Measurements from ENCODE around the gene SCARF2.
"Not testable (repeated sequence)": the region's sequence is repeated elsewhere in the genome, so short reads cannot be mapped to it uniquely, and the experiment has no call there.

Gene SCARF2

DNA sequence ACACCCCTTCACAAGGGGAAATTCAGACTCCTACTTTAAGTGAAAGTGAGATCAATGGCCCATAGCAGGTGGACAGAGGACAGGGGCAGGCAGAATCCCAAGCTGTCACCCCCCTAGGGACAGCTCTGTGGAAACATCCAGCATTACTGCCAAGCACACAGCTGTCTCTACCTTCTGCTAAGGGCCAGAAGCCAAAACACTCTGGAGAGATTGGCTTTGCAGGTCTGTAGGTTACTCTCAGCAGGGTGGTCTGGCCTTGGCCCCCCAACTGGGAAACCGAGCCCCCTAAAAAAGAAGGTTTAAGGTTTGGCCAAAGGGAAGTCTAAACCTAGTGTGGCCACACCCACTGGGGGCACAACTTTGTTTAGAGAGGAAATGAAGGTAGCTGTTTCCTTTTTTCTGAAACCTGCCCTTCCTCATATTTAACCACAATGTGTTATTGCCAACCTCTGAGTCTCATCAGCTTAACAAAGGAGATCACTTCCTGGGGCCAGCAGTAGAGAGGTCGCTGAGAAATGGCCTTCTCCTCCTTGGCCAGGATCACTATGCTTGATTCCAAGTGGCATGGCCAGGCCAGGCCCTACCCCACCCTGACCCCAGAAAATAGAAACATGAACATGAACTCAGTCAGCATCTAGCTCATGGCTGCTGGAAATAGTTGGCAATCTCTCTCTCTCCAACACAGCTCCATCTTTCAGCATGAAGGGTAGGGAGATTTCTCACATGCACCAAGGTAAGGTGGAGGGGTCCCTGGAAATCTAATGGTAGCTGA, 25.9 kb upstream of the SCARF2 start:
- DNase-seq, result peak in 2 of 4 experiments; percentile 20 to 26

DNA sequence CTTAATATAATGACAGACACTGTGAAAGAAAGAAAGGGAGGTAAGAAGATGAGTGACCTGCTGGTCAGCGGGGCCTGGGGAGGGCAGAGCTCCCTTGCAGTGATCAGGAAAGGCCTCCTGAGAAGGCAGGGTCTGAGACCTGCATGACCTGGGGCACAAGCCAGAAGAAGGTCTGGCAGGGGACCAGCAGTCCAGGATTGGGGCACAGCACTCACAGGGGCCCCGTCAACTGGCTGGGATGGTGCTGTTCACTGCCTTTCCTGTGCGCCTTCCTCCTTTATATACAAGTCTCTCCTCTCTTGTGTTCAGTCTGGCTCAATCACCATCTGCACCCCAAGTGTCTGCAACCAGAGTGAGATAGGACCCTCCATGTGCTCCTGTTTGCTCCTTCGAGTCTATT, 22.2 kb upstream of the SCARF2 start:
- DNase-seq, result no peak

DNA sequence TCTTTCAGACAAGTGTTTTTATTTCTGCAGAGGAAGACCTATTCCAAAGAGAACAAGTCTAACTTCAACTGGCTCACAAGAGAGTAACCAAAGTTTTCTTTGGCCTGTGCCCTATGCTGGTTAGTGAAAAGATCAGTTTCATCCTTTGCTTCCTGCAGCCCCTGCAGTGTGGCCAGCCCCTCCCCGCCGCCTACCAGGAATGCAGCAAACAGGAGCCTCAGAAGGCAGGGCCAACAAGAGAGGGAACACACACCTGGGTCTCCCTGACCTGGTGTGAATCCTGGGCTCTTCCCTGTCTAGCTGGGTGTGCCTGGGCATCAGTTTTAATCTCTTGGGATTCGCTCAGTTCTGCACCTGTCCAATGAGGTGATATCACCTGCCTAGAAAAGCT, 21.5 kb upstream of the SCARF2 start:
- no peak for DNase-seq

- no peak for DNase-seq
Measured at GRCh38 chr22:20458530-20459151, 21.0 kb upstream of the SCARF2 start.

GRCh38 chr22:20457506-20458240, 20.0 kb upstream of the SCARF2 start:
- DNase-seq, result no peak

DNA sequence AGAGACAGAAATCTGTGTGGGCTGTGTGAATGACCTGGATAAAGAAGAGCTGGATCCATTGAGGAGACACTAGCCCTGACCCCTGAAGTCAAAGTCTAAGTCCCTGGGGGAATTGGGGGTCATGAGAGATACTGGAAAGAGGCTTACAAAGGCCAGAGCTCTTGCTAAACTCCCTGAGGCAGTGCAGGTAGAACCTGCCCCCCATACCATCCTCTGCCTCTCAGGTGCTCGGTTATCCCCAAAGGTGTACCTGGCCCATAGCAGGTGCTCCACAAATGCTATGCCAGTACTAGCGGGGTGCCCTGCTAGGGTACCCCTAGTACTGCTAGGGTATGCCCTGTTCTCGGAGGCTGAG, 19.1 kb upstream of the SCARF2 start:
- no peak for DNase-seq

DNA sequence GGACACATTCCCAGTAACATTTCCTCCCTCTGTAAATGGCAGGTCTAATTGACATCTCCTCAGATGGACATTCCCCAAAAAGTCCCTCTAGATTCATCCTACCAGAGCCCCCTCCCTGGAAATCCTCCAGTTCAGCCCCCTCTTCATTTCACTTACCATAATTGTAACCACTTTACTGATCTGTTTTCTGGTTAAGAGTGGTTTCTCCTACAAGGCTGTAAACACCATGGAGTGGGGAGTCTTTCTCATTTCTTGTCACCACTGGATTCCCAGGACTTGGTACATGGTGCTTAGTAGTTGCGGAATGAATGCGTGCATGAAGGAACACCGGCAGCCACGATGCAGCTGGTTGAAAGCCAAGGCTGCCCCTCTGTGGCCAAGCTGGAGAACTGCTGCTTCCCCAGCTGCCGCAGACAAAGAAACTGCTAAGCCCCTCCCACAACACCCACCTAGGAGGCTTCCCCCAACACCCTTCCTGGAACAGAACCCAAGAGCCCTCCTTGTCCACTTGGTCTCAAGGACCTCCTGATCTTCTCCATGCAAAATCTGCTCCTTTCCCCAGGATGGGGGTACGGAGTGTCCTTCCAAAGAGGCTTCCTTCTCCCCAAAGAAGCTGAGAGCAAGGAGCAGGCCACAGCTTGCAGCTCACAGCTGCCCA, 18.6 kb upstream of the SCARF2 start:
- DNase-seq, result peak in 2 of 4 experiments; percentile 35 to 64

- no peak for DNase-seq
Measured at GRCh38 chr22:20455709-20456063, 18.1 kb upstream of the SCARF2 start.

DNA sequence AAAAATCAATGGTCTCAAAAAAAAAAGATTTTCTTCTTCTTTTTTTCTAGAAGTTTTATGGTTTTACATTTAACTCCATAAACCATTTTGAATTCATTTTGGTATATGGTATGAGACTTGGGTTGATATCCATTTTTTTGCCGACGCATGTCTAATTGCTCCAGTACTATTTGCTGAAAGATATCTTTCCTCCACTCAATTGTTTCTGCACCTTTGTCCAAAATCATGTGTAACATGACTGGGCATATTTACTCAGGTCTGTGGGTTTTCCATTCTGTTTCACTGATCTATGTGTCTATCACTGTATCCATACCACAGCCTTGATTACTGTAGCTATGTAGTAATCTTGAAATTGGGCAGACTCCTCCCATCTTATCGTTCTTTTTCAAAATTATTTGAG, 15.6 kb upstream of the SCARF2 start:
- DNase-seq, result no peak

DNA sequence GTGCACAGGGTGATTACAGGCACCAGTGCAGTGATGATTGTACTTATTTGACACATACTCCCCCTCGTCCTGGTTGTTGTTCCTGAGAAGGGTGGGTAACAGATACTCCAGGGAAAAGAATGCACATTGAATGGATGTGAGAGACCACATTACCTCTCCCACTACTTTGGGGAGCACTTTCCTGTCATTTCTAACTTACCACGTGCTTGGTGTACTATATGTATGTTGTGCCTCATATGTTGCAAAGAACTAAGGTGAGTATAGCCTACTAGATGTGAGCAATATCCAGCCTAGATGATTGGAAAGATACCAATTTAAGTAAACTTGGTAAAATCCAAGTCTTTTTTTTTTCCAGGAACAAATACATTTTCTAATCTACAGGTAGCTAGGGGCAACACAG, 14.3 kb upstream of the SCARF2 start:
- DNase-seq, result no peak

GRCh38 chr22:20451129-20451778, 13.6 kb upstream of the SCARF2 start:
- not testable (repeated sequence) for DNase-seq

DNA sequence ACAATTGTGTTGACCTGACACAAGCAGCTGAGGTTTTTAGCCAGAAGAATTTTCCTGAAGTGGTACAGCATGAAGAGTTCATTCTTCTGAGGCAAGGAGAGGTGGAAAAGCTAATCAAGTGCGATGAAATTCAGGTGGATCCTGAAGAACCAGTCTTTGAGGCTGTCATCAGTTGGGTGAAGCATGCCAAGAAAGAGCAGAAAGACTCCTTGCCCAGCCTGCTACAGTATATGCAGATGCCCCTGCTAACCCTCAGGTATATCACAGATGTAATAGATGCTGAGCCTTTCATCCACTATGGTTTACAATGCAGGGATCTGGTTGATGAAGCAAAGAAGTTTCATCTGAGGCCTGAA, 12.9 kb upstream of the SCARF2 start:
- no peak for DNase-seq

- DNase-seq, result no peak
Measured at GRCh38 chr22:20449819-20450550, 12.4 kb upstream of the SCARF2 start.

DNA sequence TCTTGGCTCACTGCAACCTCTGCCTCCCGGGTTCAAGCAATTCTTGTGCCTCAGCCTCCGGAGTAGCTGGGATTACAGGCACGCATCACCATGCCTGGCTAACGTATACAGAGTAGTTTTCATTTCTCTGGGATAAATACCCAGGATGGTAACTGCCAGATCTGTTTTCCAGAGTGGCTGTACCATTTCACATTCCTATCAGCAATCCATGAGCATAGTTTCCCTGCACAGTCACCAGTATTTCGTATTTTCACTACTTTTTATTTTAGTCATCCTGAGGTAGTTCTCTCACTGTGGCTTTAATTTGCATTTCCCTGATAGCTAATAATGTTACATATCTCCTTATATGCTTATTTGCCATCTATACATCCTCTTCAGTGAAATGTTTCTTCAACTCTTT, 11.0 kb upstream of the SCARF2 start:
- no peak for DNase-seq

DNA sequence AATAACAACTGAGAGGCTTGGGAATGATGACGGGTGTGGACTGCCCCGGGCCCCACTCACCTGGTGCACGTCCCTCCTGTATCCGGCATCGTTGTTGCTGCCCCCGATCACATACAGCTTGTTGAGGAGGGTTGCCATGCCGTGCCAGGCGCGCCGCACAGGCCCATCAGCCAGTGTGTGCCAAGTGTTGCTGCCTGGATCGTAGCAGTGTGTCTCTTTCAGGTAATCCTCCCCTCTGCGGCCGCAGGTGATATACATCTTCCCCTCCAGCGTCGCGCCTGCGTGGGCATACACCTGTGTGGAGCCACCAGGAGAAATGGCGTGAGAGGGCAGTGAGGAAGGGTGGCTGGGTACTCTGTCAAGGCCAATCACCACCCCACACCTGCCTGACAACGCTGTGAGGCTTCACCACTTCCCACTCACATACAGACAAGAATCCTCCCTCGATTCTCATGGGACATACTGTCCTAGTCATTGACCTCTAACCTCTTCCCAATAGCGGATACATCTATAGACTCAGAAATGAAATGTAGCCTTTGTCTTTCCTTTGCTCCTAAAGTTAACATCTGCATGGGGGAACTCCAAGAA, 8.9 kb upstream of the SCARF2 start:
- DNase-seq, result no peak

DNA sequence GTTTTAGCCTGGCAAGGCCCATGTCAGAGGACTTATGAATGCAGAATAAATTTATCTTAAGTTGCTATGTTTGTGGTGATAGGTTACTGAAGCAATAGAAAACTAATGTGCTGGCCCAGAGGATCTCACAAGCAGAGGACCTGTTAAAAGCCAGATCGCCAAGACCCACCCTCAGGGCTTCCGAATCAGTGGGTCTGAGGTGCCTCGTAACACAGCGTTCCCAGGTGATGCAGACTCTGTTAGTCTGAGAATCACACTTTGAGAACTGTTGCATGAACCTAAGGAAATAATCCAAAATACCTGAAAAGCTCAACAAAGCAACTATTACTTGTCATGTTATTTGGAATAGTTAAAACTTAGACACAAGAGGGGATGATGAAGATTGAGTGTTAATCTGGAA, 6.7 kb upstream of the SCARF2 start:
- DNase-seq, result no peak

GRCh38 chr22:20442485-20443284, 5.1 kb upstream of the SCARF2 start:
- no peak for DNase-seq

DNA sequence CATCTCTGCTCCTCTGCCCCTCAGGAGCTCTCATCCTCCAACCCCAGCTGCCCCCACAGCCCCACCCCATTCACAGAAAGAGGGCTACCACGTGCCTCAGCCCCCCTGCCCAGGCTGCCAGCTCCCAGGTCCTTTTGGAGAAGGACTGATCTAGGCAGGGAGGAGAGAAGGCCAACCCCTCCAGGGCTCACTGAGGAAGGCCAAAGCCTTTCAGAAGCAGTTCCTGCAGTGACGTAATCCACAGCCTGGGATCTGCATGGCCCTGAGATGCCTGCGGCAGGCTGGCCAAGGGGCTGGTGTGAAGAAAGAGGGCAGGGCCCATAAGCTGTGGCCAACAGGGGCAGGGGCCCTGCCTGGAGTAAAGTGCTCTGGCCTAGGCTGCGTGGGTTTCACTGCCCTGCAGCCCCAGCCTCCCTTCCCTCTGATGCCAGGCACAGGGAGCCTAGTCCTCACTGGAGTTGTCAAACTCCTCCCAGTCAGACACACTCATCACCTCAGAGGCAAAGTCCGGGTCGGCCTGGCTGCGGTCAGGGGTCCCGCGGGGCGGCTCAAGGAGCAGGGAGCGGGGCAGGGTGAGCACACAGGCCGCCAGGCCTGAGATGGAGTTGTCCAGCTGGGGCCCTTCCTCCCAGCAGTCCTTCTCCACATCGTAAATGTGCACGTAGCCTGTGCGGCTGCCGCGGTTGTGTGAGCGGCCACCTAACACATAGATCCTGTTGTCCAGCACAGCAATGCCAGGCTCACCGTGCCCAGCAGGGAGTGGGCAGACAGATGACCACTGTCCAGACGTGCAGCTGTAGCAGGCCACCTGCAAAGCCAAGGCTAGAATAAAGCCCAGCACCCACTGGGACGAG, 4.2 kb upstream of the SCARF2 start:
- no peak for DNase-seq

DNA sequence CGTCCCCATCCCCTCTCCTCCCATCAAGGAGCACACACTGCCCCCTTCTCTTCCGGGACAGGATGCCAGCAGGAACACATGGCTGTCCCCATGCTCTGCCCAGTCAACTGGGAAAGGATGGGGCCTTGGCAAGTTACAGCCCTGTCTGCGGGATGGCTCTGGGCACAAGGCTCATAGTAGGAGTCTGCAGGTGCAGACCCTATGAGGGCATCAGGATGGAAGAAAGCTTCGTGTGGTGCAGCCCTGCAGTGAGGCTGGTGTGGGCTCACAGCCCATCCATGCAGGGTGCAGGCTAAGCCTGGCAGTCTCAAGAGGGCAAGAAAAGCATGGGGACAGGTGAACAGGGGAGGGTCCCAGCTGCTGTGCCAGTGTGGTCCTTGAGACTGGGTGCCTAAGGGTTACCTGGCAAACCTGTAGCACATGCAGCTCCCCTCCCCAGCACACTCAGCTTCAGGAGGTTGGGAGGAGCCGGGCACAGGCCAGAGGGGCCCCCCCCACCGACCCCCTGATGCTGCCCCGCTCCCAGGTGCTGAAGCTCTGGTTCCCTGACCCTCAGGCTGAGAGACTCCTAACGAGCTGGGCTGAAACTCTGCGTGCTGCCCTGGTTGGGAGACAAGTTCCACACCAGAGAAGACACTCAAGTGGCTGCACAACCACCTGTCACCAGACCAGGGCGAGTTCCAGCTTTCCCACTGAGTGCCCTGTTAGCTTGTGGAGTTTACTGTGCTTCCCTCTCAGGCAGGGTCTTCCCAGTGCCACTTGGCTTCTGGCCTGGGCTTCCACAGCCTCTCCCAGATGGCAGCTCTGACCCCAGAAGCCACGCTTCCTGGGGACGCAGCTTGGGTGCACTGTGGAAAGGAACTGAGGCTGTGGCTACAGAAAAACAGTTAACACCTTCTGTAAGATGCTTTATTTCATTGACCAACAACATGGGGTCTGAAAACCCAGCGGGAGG, 3.3 kb upstream of the SCARF2 start:
- no peak for DNase-seq

Data from activated naive CD4-positive, alpha-beta T cell (primary cell).